K562 (cell line): Measurements from ENCODE around the gene RNF121. TPM values are rescaled to one million over a fixed set of nuclear protein-coding genes. Genes with fewer than 3 reads are reported as not detected.
"Not testable (repeated sequence)": the region's sequence is repeated elsewhere in the genome, so short reads cannot be mapped to it uniquely, and the experiment has no call there.

Experiments
- ATAC-seq: fragments of 200-7000 bp; cut with Tn5 transposase; 3 replicates; pipeline ENCODE4 v1.9.1; 2020; ENCODE audit warnings: moderate library complexity
- BruUV-seq: library from RNA; stranded (reverse); fragments of 400-500 nt; replicated peaks from 2 replicates; lab custom pipeline; 2021; lab: Mats Ljungman, UMichigan
- CTCF ChIA-PET: fragments of 300-600 bp; formaldehyde crosslinking; extraction: SDS; loops from one replicate; lab custom pipeline; 2021; ENCODE audit warnings: low intra/inter-chr PET ratio; lab: Yijun Ruan, JAX
- POLR2A ChIA-PET: fragments of 300-600, 350-650 bp; sonication (Branson Sonifier 250); formaldehyde crosslinking; extraction: SDS; loops from one replicate; lab custom pipeline; 2021; ENCODE audit warnings: antibody characterized with exemption, inconsistent platforms; lab: Yijun Ruan, JAX
- DNase-seq, 4 experiments: peaks; one replicate each; pipeline versions ENCODE4 v3.0.0 to v3.0.0-alpha.2; 2011 to 2018; ENCODE audit warnings: low spot score in 3 of 4, mixed read lengths in 3 of 4; ENCODE audit errors: extremely low read depth in 1 of 4
- FAIRE-seq: peaks from 2 replicates; lab custom pipeline; 2011; peaks lifted over from hg19 to GRCh38; lab: Jason Lieb, UNC
- H2AFZ ChIP-seq: 2 replicates; pipeline ENCODE4 v1.6.0; 2011; ENCODE audit warnings: low read depth, low read length, control low read depth, inconsistent platforms
- H3K27ac ChIP-seq: fragments of 200-600 bp; 3 replicates; pipeline ENCODE4 v1.8.0; 2011; ENCODE audit warnings: low read depth, mild to moderate bottlenecking, control low read depth, inconsistent platforms, low read length, moderate library complexity, mixed read lengths; ENCODE audit errors: extremely low read depth
- H3K27me3 ChIP-seq, 2 experiments: fragments of 300-600 bp in 1 of 2; 2 replicates in 1 of 2; 3 replicates in 1 of 2; pipeline versions ENCODE4 v1.6.0 to v1.8.0; 2011; ENCODE audit warnings: inconsistent platforms in 2 of 2, low read length in 2 of 2, mild to moderate bottlenecking in 1 of 2, mixed read lengths in 1 of 2, moderate library complexity in 1 of 2; ENCODE audit not compliant: control insufficient read depth in 2 of 2, insufficient read depth in 2 of 2
- H3K36me3 ChIP-seq: fragments of 300-600 bp; 3 replicates; pipeline ENCODE4 v1.8.0; 2011; ENCODE audit warnings: mild to moderate bottlenecking, low read length, inconsistent platforms; ENCODE audit not compliant: control insufficient read depth, insufficient read depth
- H3K4me1 ChIP-seq, 2 experiments: fragments of 200-600 bp in 1 of 2; replicated peaks in 1 of 2; 2 replicates in 1 of 2; 3 replicates in 1 of 2; pipeline versions ENCODE4 v1.5.1 to v1.8.0; 2011; ENCODE audit warnings: inconsistent platforms in 2 of 2, low read length in 2 of 2, mild to moderate bottlenecking in 1 of 2, mixed read lengths in 1 of 2, moderate library complexity in 1 of 2; ENCODE audit not compliant: control insufficient read depth in 2 of 2, insufficient read depth in 2 of 2
- H3K4me2 ChIP-seq: 2 replicates; pipeline ENCODE4 v1.6.1; 2011; ENCODE audit warnings: low read length, control low read depth, inconsistent platforms, mixed read lengths; ENCODE audit not compliant: insufficient read depth
- H3K4me3 ChIP-seq: fragments of 200-600 bp; sonication (generic), shearing (Covaris generic); 2 replicates; pipeline ENCODE4 v1.5.1; 2016; ENCODE audit warnings: control low read depth, inconsistent platforms
- H3K79me2 ChIP-seq: fragments of 200-600 bp; 3 replicates; pipeline ENCODE4 v1.8.0; 2011; ENCODE audit warnings: low read length, inconsistent platforms; ENCODE audit not compliant: control insufficient read depth, insufficient read depth
- H3K9ac ChIP-seq, 2 experiments: 2 replicates each; pipeline versions ENCODE4 v1.6.0 to v1.6.1; 2011; ENCODE audit warnings: low read depth in 2 of 2, low read length in 2 of 2, control low read depth in 1 of 2, inconsistent platforms in 1 of 2, mild to moderate bottlenecking in 1 of 2, mixed read lengths in 1 of 2; ENCODE audit not compliant: insufficient read depth in 1 of 2
- H3K9me1 ChIP-seq: one replicate; pipeline ENCODE4 v1.6.0; 2011; ENCODE audit warnings: inconsistent platforms, mild to moderate bottlenecking, low read length, moderate library complexity; ENCODE audit not compliant: control insufficient read depth, insufficient read depth
- H3K9me3 ChIP-seq: replicated peaks from 2 replicates; pipeline ENCODE4 v1.5.1; 2011; ENCODE audit warnings: low read depth, low read length, inconsistent platforms; ENCODE audit not compliant: control insufficient read depth, insufficient read depth
- H4K20me1 ChIP-seq: replicated peaks from 2 replicates; pipeline ENCODE4 v1.6.1; 2011; ENCODE audit warnings: low read length, inconsistent platforms, mixed read lengths; ENCODE audit not compliant: control insufficient read depth, insufficient read depth
- WGBS: fragments of 100-300 bp; shearing (Covaris generic); methylation state at CpG from one replicate; pipeline ENCODE4 v1.1.6; 2016; ENCODE audit warnings: low coverage, mixed read lengths; ENCODE audit not compliant: insufficient coverage; ENCODE audit errors: missing lambda C conversion rate; 5-methylcytosine and 5-hydroxymethylcytosine counted together
- in situ Hi-C: fragments of 300-500 bp; cut with MboI; formaldehyde crosslinking; loops from 4 replicates; pipeline ENCODE4 v1.15.0; 2018; ENCODE audit warnings: inconsistent platforms, mixed read lengths
- intact Hi-C: fragments of 100-400 bp; cut with micrococcal nuclease; formaldehyde crosslinking; loops from 2 replicates; pipeline ENCODE4 v1.14.2; 2022
- polyA plus RNA-seq, 8 experiments: library from polyadenylated mRNA; depleted of rRNA in 4 of 8; stranded (reverse) in 5 of 8; unstranded in 3 of 8; fragments of >200 nt; fragmentation: Nextera tagmentation in 2 of 8; fragmentation: Illumina TruSeq in 1 of 8; extraction: Ambion mirVana in 2 of 8; extraction: Trizol in 1 of 8; gene quantifications; 2 replicates each; pipeline versions ENCODE4 v1.2.1 to v1.2.3, GENCODE V29; 2011 to 2014; ENCODE audit warnings: inconsistent platforms in 1 of 8, missing spikeins in 1 of 8
- total RNA-seq, 7 experiments: library from RNA; depleted of rRNA in 6 of 7; stranded (reverse); fragments of >200 nt in 6 of 7; fragmentation: Illumina TruSeq in 2 of 7; extraction: Trizol in 2 of 7; gene quantifications; 2 replicates each; pipeline versions ENCODE4 v1.2.1 to v1.2.3, GENCODE V29; 2011 to 2021; ENCODE audit warnings: low replicate concordance in 1 of 7

Gene RNF121
- total and polyA plus RNA-seq, 9 of the 15 experiments (the other 6 are each of a cell fraction or from before 2014, with no cell fraction given): 8.0 to 63.4 (median 20.5) TPM

DNA sequence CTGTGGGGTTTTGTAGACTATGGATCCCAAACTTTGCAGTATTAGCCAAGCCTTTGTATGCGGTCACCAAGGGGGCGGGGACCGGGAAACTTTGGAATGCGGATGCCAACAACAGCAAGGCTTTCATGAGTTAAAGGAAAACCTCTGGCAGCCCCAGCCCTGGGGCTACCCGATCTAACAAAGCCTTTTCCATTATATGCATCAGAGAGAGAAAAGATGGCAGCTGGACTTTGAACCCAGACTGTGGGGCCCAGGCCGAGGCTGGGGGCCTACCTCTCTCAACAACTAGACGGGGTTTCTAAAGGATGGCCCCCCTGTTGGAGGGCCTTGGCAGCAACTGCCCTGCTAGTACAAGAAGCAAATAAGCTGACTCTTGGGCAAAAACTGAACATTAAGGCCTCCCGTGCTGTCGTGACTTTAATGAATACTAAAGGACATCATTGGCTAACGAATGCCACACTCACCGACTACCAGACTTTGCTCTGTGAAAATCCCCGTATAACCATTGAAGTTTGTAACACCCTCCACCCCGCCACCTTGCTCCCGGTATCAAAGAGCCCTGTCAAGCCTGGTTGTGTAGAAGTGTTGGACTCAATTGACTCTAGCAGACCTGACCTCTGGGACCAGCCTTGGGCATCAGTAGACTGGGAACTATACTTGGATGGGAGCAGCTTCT is 40.4 kb upstream of the RNF121 start:
- H3K4me1 ChIP-seq, H3K4me3 ChIP-seq, CTCF ChIA-PET, H3K9me3 ChIP-seq, H3K4me2 ChIP-seq, H3K9me1 ChIP-seq, H2AFZ ChIP-seq, ATAC-seq, intact Hi-C loops, H3K36me3 ChIP-seq, in situ Hi-C loops, H3K9ac ChIP-seq, DNase-seq, BruUV-seq, H3K79me2 ChIP-seq, H3K27ac ChIP-seq, H4K20me1 ChIP-seq, POLR2A ChIA-PET, H3K27me3 ChIP-seq, FAIRE-seq: not testable (repeated sequence)
- 37% methylated on average over 13 of the region's 14 CpGs for WGBS

DNA sequence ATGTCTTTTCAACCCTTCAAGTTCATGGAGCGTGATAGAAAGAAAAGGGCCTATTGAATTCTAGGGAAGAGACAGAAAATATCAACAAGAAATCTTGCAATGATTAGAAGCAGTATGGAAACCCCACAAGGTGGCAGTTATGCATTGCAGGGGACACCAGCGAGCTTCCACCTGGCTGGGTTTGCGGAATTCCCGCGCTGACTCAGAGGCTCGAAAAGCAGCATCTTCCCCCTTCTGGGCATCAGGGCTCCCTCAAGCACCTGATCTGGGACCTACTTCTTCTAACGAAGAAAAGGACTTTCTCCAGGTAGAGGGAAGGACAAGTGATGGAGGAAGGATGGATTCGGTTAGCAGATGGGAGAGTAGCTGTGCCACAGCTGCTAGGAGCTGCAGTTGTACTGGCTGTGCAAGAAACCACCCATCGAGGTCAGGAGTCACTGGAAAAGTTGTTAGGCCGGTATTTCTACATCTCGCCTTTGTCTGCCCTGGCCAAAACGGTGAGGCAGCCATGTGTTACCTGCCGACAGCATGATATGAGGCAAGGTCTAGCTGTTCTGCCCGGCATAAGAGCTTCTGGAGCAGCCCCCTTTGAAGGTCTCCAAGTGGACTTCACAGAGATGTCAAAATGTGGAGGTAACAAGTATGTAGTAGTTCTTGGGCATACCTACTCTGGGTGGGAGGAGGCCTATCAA is 39.5 kb upstream of the RNF121 start:
- BruUV-seq, CTCF ChIA-PET, H3K9me3 ChIP-seq, H3K4me2 ChIP-seq, H4K20me1 ChIP-seq, in situ Hi-C loops, H3K27ac ChIP-seq, FAIRE-seq, H3K27me3 ChIP-seq, POLR2A ChIA-PET, H3K79me2 ChIP-seq, H3K9me1 ChIP-seq, H3K4me3 ChIP-seq, DNase-seq, H3K9ac ChIP-seq, H3K36me3 ChIP-seq, ATAC-seq, H2AFZ ChIP-seq, H3K4me1 ChIP-seq, intact Hi-C loops: not testable (repeated sequence)
- 25% methylated on average over 7 of the region's 14 CpGs for WGBS
